ENCODE measurements around the gene IGSF8. TPM values are rescaled to one million over a fixed set of nuclear protein-coding genes. Genes with fewer than 3 reads are reported as not detected.
A peak's percentile ranks its signal among the peaks of the same experiment; 100 is the strongest.

Gene IGSF8
- total and polyA plus RNA-seq, 2 of the 8 experiments (the other 6 are each of a cell fraction or from before 2014, with no cell fraction given) = 69.6 to 132 TPM

- Histone ChIP-seq H3K23me2 (ENCODE audit: low read depth, low read length) (peaks cover 8% of the 10 kb centered on the region), H3K4me2 (ENCODE audit: insufficient read depth in 1 of 2, low read depth in 2 of 2, low read length in 2 of 2) (no peak overlapping the region), H3K56ac (replicated peaks; ENCODE audit: insufficient read length, low read depth, low read length) (no peak overlapping the region), H4K8ac (ENCODE audit: extremely low read depth, insufficient read depth, low read length) (no peak overlapping the region), H2BK20ac (ENCODE audit: low read length) (no peak overlapping the region), H3K27me3 (replicated peaks in 1 of 4; ENCODE audit: control insufficient read depth in 3 of 4, extremely low read depth in 1 of 4, insufficient read depth in 3 of 4, low read length in 3 of 4) (no peaks in the 10 kb centered on the region), H3K23ac (ENCODE audit: insufficient read length) (no peak overlapping the region), H2AFZ (ENCODE audit: low read length) (no peak overlapping the region), H3K36me3 (ENCODE audit: control insufficient read depth in 2 of 4, insufficient read depth in 4 of 4, low read length in 3 of 4) (peaks cover 10 to 35% (median 22%) of the 10 kb centered on the region in 4 experiments), H4K20me1 (replicated peaks in 1 of 2; ENCODE audit: control insufficient read depth in 1 of 2, insufficient read depth in 2 of 2, low read length in 2 of 2) (peaks cover 0 to 4% of the 10 kb centered on the region in 2 experiments), H3K79me1 (ENCODE audit: low read depth, low read length) (peaks cover 12% of the 10 kb centered on the region), H2BK15ac (ENCODE audit: low read length) (no peak overlapping the region), H3K4ac (replicated peaks; ENCODE audit: insufficient read length, low read depth, low read length) (no peak overlapping the region), H3K27ac (ENCODE audit: low read depth, low read length) (peak overlapping the region; percentile 8; the same call in 1 of the 2 replicates), H2BK120ac (replicated peaks; ENCODE audit: low read depth, low read length) (no peak overlapping the region), H4K91ac (replicated peaks; ENCODE audit: insufficient read length, low read length) (no peak overlapping the region), H2BK5ac (ENCODE audit: low read depth, low read length) (no peak overlapping the region), H3K14ac (ENCODE audit: insufficient read length) (no peak overlapping the region), H3K4me1 (replicated peaks in 1 of 4; ENCODE audit: control insufficient read depth in 3 of 4, insufficient read depth in 4 of 4, low read length in 3 of 4) (peaks cover 9 to 29% (median 23%) of the 10 kb centered on the region in 4 experiments), H2BK12ac (ENCODE audit: low read depth, low read length) (no peak overlapping the region), H3K18ac (ENCODE audit: extremely low read depth, low read length) (no peak overlapping the region), H4K5ac (ENCODE audit: insufficient read length, low read depth, low read length) (no peak overlapping the region), H3K79me2 (ENCODE audit: control insufficient read depth in 1 of 2, insufficient read depth in 2 of 2, low read length in 2 of 2) (peaks cover 0 to 30% of the 10 kb centered on the region in 2 experiments; a peak in 2 of 4 replicates), H3K9me3 (ENCODE audit: insufficient read depth in 2 of 2, low read depth in 1 of 2, low read length in 1 of 2) (no peaks in the 10 kb centered on the region; a peak in 1 of 4 replicates), H2AK5ac (ENCODE audit: low read depth, low read length) (no peak overlapping the region), H3K4me3 (ENCODE audit: extremely low read depth in 1 of 4, insufficient read depth in 2 of 4, low read depth in 3 of 4, low read length in 4 of 4) (no peak overlapping the region), H3K9ac (replicated peaks in 1 of 4; ENCODE audit: extremely low read depth in 1 of 4, low read depth in 3 of 4, low read length in 3 of 4) (no peak overlapping the region)
- DNase-seq (ENCODE audit: low read depth in 1 of 2, low spot score in 2 of 2) = no peak
- ChIA-PET CTCF (ENCODE audit: partially characterized antibody) (interaction anchor here (0.9 to 50.1 kb wide), 6 partner anchors 7 to 294 kb away, joined by 3 to 1874 read pairs (median 20); partner anchors contain the start of genes ATP1A2, KCNJ10 and KCNJ9), POLR2A (ENCODE audit: partially characterized antibody) (interaction anchor here (0.7 to 1.1 kb wide), 3 partner anchors 9 to 23 kb away, joined by 3 read pairs; partner anchors contain the start of gene ATP1A2)
- WGBS, 2 experiments (ENCODE audit: extremely low coverage in 1 of 2, insufficient coverage in 1 of 2, insufficient read length in 1 of 2, insufficient replicate concordance in 2 of 2, low coverage in 1 of 2, low lambda C conversion rate in 2 of 2, missing lambda C conversion rate in 1 of 2) = 95% methylated on average over 30 of the region's 32 CpGs; no CpG with 5 or more reads in 1 of the 2 experiments
- FAIRE-seq = no peak
- TF ChIP-seq KDM1A (IDR thresholded peaks at IDR 0.05; ENCODE audit: borderline replicate concordance, low read length) (no peak), RBBP5 (IDR thresholded peaks at IDR 0.05; ENCODE audit: borderline replicate concordance, low read depth, low read length) (no peak), E2F6 (IDR thresholded peaks at IDR 0.05) (no peak), NRF1 (IDR thresholded peaks at IDR 0.05; ENCODE audit: low read depth, low read length) (no peak), HDAC2 (IDR thresholded peaks at IDR 0.05; ENCODE audit: borderline replicate concordance in 1 of 2, low read depth in 2 of 2, low read length in 2 of 2) (no peak), EGR1 (IDR thresholded peaks at IDR 0.05; ENCODE audit: borderline replicate concordance, low read depth, low read length) (no peak), POU5F1 (IDR thresholded peaks at IDR 0.05; ENCODE audit: low read depth, low read length) (no peak), ATF3 (IDR thresholded peaks at IDR 0.05; ENCODE audit: insufficient read depth, low read depth, low read length) (no peak), USF2 (IDR thresholded peaks at IDR 0.05; ENCODE audit: low read length) (no peak)
These were observed 5.9 kb downstream of the IGSF8 start for GRCh38 chr1:160092366-160093068.

All from H1 (cell line).